HepG2 (cell line): ENCODE results near the gene TOX4. TPM values are rescaled to one million over a fixed set of nuclear protein-coding genes. Genes with fewer than 3 reads are reported as not detected.
A peak's percentile ranks its signal among the peaks of the same experiment; 100 is the strongest.

Experiments
- ATAC-seq: fragments of 200-7000 bp; cut with Tn5 transposase; 3 replicates; pipeline ENCODE4 v1.9.1; 2020; ENCODE audit warnings: mild to moderate bottlenecking, moderate library complexity
- BruUV-seq: library from RNA; stranded (reverse); fragments of 400-500 nt; replicated peaks from 2 replicates; lab custom pipeline; 2021; lab: Mats Ljungman, UMichigan
- CTCF ChIA-PET: fragments of 300-600 bp; formaldehyde crosslinking; extraction: SDS; loops from one replicate; lab custom pipeline; 2021; ENCODE audit warnings: low total read pairs, inconsistent platforms, low intra/inter-chr PET ratio; lab: Yijun Ruan, JAX
- POLR2A ChIA-PET: fragments of 350-600 bp; sonication (Branson Sonifier 250); formaldehyde crosslinking; loops from one replicate; lab custom pipeline; 2020; ENCODE audit warnings: antibody characterized with exemption, inconsistent platforms; lab: Yijun Ruan, JAX
- DNase-seq: peaks from one replicate; pipeline ENCODE4 v3.0.0-alpha.2; 2015; ENCODE audit warnings: low spot score
- FAIRE-seq: peaks from 3 replicates; lab custom pipeline; 2011; peaks lifted over from hg19 to GRCh38; lab: Jason Lieb, UNC
- H2AFZ ChIP-seq: one replicate; pipeline ENCODE4 v1.6.1; 2011; ENCODE audit warnings: low read length, inconsistent platforms
- H3K27ac ChIP-seq: fragments of 300-600 bp; 3 replicates; pipeline ENCODE4 v1.8.0; 2011; ENCODE audit warnings: mixed run types, mild to moderate bottlenecking, mixed read lengths, low read length, inconsistent platforms; ENCODE audit not compliant: insufficient read depth; ENCODE audit errors: extremely low read length
- H3K27me3 ChIP-seq, 2 experiments: fragments of 200-600 bp in 1 of 2; 2 replicates in 1 of 2; 3 replicates in 1 of 2; pipeline versions ENCODE4 v1.6.0 to v1.8.0; 2011; ENCODE audit warnings: low read length in 2 of 2, mild to moderate bottlenecking in 2 of 2, moderate library complexity in 2 of 2, inconsistent platforms in 1 of 2; ENCODE audit not compliant: insufficient read depth in 2 of 2, control insufficient read depth in 1 of 2
- H3K36me3 ChIP-seq, 2 experiments: fragments of 200-600 bp in 1 of 2; replicated peaks in 1 of 2; 2 replicates in 1 of 2; 3 replicates in 1 of 2; pipeline versions ENCODE4 v1.5.1 to v1.8.0; 2011; ENCODE audit warnings: low read length in 2 of 2, inconsistent platforms in 1 of 2; ENCODE audit not compliant: insufficient read depth in 2 of 2, control insufficient read depth in 1 of 2
- H3K4me1 ChIP-seq: 2 replicates; pipeline ENCODE4 v1.5.1; 2012; ENCODE audit warnings: low read length, inconsistent platforms; ENCODE audit not compliant: insufficient read depth
- H3K4me2 ChIP-seq: 2 replicates; pipeline ENCODE4 v1.6.0; 2011; ENCODE audit warnings: low read depth, low read length, inconsistent platforms
- H3K4me3 ChIP-seq, 3 experiments: fragments of 200-600 bp in 1 of 3; sonication (generic), shearing (Covaris generic) in 1 of 3; replicated peaks in 1 of 3; 2 replicates each; pipeline ENCODE4 v1.5.1; 2011 to 2016; ENCODE audit warnings: low read length in 3 of 3, inconsistent platforms in 2 of 3, low read depth in 2 of 3, mild to moderate bottlenecking in 2 of 3, control low read depth in 1 of 3, mixed read lengths in 1 of 3; ENCODE audit not compliant: insufficient read depth in 1 of 3
- H3K79me2 ChIP-seq: one replicate; pipeline ENCODE4 v1.6.1; 2011; ENCODE audit warnings: low read length, inconsistent platforms; ENCODE audit not compliant: insufficient read depth
- H3K9ac ChIP-seq: 2 replicates; pipeline ENCODE4 v1.6.0; 2011; ENCODE audit warnings: mild to moderate bottlenecking, low read depth, low read length, inconsistent platforms; ENCODE audit not compliant: insufficient read depth
- H3K9me3 ChIP-seq: 2 replicates; pipeline ENCODE4 v1.5.1; 2012; ENCODE audit warnings: mild to moderate bottlenecking, low read length
- H4K20me1 ChIP-seq: 2 replicates; pipeline ENCODE4 v1.6.0; 2011; ENCODE audit warnings: inconsistent platforms, mild to moderate bottlenecking, low read length, moderate library complexity; ENCODE audit not compliant: insufficient read depth
- ZNF280D ChIP-seq: sonication (generic); formaldehyde crosslinking; IDR thresholded peaks from 2 replicates; pipeline ENCODE4 v1.5.1; 2020; ENCODE audit warnings: mild to moderate bottlenecking, missing genetic modification reagents
- ZNF563 ChIP-seq: sonication (generic); formaldehyde crosslinking; IDR thresholded peaks from 2 replicates; pipeline ENCODE4 v1.8.0; 2022; ENCODE audit warnings: mild to moderate bottlenecking, moderate library complexity, missing genetic modification reagents
- ZNF652 ChIP-seq: IDR thresholded peaks from 2 replicates; pipeline ENCODE4 v1.6.1; 2016; ENCODE audit warnings: low read depth, borderline replicate concordance
- WGBS: methylation state at CpG from one replicate; pipeline ENCODE4 v1.1.6; 2017; ENCODE audit warnings: low lambda C conversion rate; 5-methylcytosine and 5-hydroxymethylcytosine counted together
- in situ Hi-C: cut with HindIII; loops from 2 replicates; pipeline ENCODE4 v1.10.0; 2017; ENCODE audit warnings: low pct_unique_long_range_greater_than_20kb; ENCODE audit not compliant: extremely low pct_ligation_motif_present
- intact Hi-C: fragments of 100-400 bp; cut with micrococcal nuclease; formaldehyde crosslinking; loops from one replicate; pipeline ENCODE4 v1.10.0; 2022; ENCODE audit not compliant: unreplicated experiment
- polyA plus RNA-seq, 8 experiments: library from polyadenylated mRNA; depleted of rRNA in 3 of 8; stranded (reverse) in 7 of 8; unstranded in 1 of 8; fragments of >200 nt; fragmentation: Illumina TruSeq in 4 of 8; extraction: Trizol in 4 of 8; gene quantifications; 2 replicates each; pipeline versions ENCODE4 v1.2.1 to v1.2.3, GENCODE V29; 2011 to 2016; ENCODE audit warnings: low read depth in 4 of 8, missing spikeins in 1 of 8, mixed read lengths in 1 of 8; ENCODE audit not compliant: insufficient read depth in 1 of 8
- total RNA-seq, 5 experiments: library from RNA; depleted of rRNA; stranded (reverse); fragments of >200 nt; fragmentation: Illumina TruSeq; extraction: Trizol; gene quantifications; 2 replicates each; pipeline ENCODE4 v1.2.3, GENCODE V29; 2016; ENCODE audit warnings: low read depth in 1 of 5

TOX4 gene
- total and polyA plus RNA-seq, 2 of the 13 experiments (the other 11 are each of a cell fraction or from before 2014, with no cell fraction given), result 71.8 to 163 TPM

- Histone ChIP-seq H3K9ac (peak overlapping the region; percentile 54; the same call in 1 of the 2 replicates), H3K79me2 (no peaks in the 10 kb centered on the region), H3K9me3 (peaks cover 9% of the 10 kb centered on the region), H3K27ac (no peak overlapping the region), H3K36me3 (no peaks in the 10 kb centered on the region), H3K4me2 (peak overlapping the region; percentile 92), H3K27me3 (peaks cover 1 to 26% of the 10 kb centered on the region in 2 experiments; a peak in 3 of 5 replicates), H3K4me3 (peak overlapping the region; percentile 52 to 76 (median 57); a peak in 5 of 6 replicates), H2AFZ (peak overlapping the region; percentile 80), H3K4me1 (peaks cover 28% of the 10 kb centered on the region), H4K20me1 (no peaks in the 10 kb centered on the region)
- TF ChIP-seq ZNF563 (CRISPR knock-in tag), result no peak
- 0 out of 2 replicates have a peak, but pooled peaks have one; percentile 3 for TF ChIP-seq ZNF280D
- TF ChIP-seq ZNF652 (CRISPR knock-in tag), result peak; percentile 92
- FAIRE-seq (no peak), ATAC-seq (no peak; the same call in 2 of the 3 replicates), DNase-seq (no peak)
- WGBS, result 1% methylated on average over 3 of the region's 3 CpGs
- CTCF ChIA-PET, result no interaction called here
- POLR2A ChIA-PET, result interaction anchor here (0.9 to 4.6 kb wide), 2 partner anchors 10 to 26 kb away, joined by 3 to 26 read pairs; partner anchors contain the start of genes METTL3 and SALL2
- in situ Hi-C loops, result no loop called here
- BruUV-seq, result no TSS peak
- intact Hi-C loops, result no loop called here
Measured at GRCh38 chr14:21537090-21537424, 60.1 kb downstream of the TOX4 start.
